ENCODE results near the gene PPP2R5B.
"Not testable (repeated sequence)": the region's sequence is repeated elsewhere in the genome, so short reads cannot be mapped to it uniquely, and the experiment has no call there.

PPP2R5B gene

GRCh38 chr11:64933213-64933934, 8.9 kb downstream of the PPP2R5B start:
- DNase-seq, result no peak

- DNase-seq, result no peak
Measured at GRCh38 chr11:64933935-64934681, 9.6 kb downstream of the PPP2R5B start.

DNA sequence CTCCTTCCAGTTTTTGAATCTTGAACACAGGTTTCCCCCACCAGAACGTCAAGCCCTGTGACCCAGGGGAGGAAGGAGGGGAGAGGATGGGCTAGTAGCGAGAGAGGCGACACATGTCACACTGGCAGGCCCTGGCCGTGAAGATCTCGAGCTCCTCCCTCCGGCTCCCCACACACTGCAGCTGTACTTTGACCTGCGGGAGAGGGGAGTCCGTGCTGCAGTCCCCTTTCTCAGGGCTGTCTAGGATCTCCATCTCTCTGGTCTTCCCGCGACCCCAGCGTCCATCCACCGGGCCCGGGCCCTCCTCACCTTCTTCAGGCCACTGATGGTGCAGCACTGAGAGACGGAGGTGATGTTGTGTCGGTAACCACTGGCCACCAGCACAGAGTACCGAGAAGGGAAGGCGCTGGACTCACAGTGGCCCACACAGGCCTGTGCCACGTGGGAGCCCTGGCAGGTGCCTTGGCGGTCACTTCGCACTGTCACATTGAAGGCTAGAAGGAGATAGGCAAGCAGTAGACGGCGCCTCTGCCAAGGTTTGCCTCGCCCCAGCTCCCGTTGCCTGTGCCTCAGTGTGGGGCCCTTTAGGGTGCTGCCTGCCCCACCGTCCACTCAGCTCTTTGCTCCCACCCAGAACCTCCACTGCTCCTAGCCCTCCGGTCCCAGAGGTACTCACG, 10.3 kb downstream of the PPP2R5B start:
- no peak for DNase-seq

DNA sequence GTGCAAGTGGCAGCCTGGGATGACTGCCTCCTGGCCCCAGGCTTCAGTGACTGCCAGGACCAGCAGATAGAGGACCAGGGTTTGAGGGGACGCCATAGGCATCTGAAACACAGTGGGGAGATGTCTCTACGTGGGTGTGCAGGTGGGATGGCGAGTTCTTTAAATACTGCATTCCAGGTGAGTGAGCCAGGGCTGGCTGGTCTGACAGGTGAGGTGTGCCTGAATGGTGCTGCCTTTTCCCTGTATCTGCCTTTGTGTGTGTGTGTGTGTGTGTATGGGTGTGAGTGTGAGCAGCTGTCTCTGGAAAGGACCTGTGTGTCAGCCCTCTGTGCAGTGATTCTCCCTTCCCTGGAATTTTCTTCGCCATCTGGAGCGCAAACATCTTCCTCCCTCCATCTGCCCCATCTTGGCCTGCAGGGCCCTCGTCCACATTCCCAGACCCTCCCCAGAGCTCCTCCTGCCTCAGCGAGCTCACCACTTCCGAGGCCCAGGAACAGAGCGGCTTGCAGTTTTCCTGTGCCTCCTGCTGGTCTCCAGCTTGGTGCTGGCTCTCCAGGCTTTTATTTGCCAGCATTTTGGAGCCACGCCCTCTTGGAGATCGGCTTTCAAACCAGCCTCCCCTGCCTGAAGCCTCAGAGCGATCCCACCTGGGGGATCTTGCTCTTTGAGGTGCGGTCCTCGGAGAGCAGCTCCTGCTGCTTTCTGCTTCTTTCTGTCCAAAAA, 11.0 kb downstream of the PPP2R5B start, which contains the start of gene GPHA2:
Gene GPHA2 (minus strand): TSS at position 535 of the 723 bp plus-strand sequence. CDS start 433 bp downstream, at position 102.
- no peak for DNase-seq

- DNase-seq, result no peak
Measured at GRCh38 chr11:64936539-64936938, 12.1 kb downstream of the PPP2R5B start.

GRCh38 chr11:64947208-64947814, 22.8 kb downstream of the PPP2R5B start:
- no peak for DNase-seq

- no peak for DNase-seq
Measured at GRCh38 chr11:64951529-64951928, 27.0 kb downstream of the PPP2R5B start.

- DNase-seq, result no peak
Measured at GRCh38 chr11:64954201-64954600, 29.7 kb downstream of the PPP2R5B start.

- no peak for DNase-seq
Measured at GRCh38 chr11:64959498-64959897, 35.0 kb downstream of the PPP2R5B start.

- no peak for DNase-seq
Measured at GRCh38 chr11:64960719-64961118, 36.2 kb downstream of the PPP2R5B start.

- no peak for DNase-seq
Measured at GRCh38 chr11:64963072-64963631, 38.7 kb downstream of the PPP2R5B start.

GRCh38 chr11:64967375-64967774, 42.9 kb downstream of the PPP2R5B start:
- no peak for DNase-seq

- no peak for DNase-seq
Measured at GRCh38 chr11:64969209-64969608, 44.7 kb downstream of the PPP2R5B start.

GRCh38 chr11:64970731-64971151, 46.3 kb downstream of the PPP2R5B start:
- peak; percentile 29 for DNase-seq

DNA sequence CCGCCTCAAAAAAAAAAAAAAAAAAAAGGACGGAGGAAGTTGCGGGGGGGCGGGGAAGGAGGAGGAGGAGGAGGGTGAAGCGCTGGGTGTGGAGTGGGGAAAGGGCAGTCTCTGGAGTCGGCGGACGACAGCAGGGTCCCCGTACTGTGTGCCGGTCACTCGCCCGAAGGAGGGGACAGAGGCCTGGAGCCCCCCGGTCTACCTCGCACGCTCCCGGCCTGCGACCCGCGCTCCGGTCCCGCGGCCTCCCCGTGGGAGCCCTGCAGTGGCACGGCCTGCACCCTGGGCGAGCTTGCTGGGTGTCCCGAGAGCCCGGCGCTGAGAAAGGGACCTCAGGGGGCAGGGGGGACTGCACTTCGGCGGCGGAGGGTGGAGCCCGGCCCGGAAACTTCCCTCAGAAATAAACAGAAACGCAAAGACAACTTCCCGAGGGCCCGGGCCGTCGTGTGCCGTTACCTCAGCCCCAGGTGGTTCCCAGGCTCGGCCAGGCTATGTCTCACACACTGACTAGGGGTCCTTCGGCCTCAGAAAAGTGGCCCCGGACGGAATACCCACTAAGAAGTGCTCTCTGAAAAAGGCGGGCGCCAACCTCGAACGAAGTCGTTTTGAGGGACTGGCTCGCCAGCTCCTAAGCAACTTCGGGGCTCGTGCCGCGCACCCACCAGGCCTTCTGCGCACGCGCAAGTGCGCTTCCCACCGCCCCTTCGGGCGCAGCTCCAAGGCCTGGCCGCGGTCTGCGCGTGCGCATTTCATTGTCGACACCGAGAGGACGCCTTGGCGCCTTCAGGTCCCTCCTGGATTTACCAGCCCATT, 47.1 kb downstream of the PPP2R5B start, which contains the start of gene MAJIN:
Gene MAJIN (minus strand): TSS at position 688 of the 813 bp plus-strand sequence. CDS start 12,703 bp downstream, outside the sequence.
- peak; percentile 89 for DNase-seq

DNA sequence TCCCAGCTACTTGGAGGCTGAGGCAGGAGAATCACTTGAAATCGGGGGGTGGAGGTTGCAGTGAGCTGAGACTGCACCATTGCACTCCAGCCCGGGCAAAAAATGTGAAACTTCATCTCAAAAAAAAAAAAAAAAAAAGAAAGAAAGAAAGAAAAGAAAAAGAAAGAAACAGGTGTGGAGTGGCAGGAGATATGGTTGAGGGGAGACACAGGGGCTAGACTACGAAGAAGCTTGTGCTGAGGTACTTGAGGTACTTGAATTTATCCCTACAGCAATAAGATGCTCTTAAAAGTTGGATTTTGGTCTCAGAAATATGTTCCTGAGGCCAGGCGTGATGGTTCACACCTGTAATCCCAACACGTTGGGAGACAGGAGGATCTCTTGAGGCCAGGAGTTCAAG, 49.6 kb downstream of the PPP2R5B start:
- no peak for DNase-seq

DNA sequence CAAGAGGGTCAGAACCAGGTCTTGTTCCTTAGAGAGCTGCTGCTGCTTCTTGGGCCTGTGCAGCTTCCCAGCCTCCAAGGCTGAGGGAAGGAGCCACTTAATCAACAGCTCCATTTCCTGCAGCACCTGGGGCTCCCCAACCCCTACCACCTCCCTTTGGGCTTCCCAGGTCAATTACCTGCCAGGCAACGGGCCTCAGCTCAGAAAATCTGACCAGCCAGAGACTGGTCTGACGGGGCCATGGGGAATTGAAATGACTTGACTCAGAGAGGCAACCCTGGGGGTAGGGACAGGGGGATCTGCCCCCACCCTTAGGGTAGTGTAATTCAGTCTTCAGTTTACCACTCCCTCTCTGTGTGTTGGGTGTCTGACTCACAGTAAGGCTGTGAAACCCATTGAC, 52.2 kb downstream of the PPP2R5B start:
- DNase-seq, result no peak

- DNase-seq, result not testable (repeated sequence)
Measured at GRCh38 chr11:64983339-64983738, 58.9 kb downstream of the PPP2R5B start.

All from activated T-cell treated with anti-CD3 and anti-CD28 coated beads, Interleukin-2, amount 50 U/mL, for 1 hour (primary cell).